GM23338 (cell line): ENCODE measurements around the gene IQGAP1.
"Not testable (repeated sequence)": the region's sequence is repeated elsewhere in the genome, so short reads cannot be mapped to it uniquely, and the experiment has no call there.

ENCODE experiments used
- CREB1 ChIP-seq: fragments of 250-450 bp; sonication (Bioruptor Pico); IDR thresholded peaks from 2 replicates; pipeline ENCODE4 v1.5.0; 2020; ENCODE audit warnings: low read depth, mild to moderate bottlenecking, moderate library complexity
- ETS1 ChIP-seq: IDR thresholded peaks from 2 replicates; pipeline ENCODE4 v1.6.1; 2016; ENCODE audit warnings: antibody characterized with exemption
- EZH2 ChIP-seq: fragments of 200-600 bp; sonication (generic); IDR thresholded peaks from one replicate; pipeline ENCODE4 v1.8.0; 2017; ENCODE audit warnings: antibody characterized with exemption, mild to moderate bottlenecking, low read depth; ENCODE audit not compliant: unreplicated experiment
- EZH2phosphoT487 ChIP-seq: fragments of 200-600 bp; sonication (generic); IDR thresholded peaks from one replicate; pipeline ENCODE4 v1.8.1; 2018; ENCODE audit warnings: antibody characterized with exemption; ENCODE audit not compliant: unreplicated experiment
- NANOG ChIP-seq: IDR thresholded peaks from 2 replicates; pipeline ENCODE4 v1.6.1; 2016; ENCODE audit warnings: antibody characterized with exemption, borderline replicate concordance
- POLR2AphosphoS5 ChIP-seq: IDR thresholded peaks from 2 replicates; pipeline ENCODE4 v1.6.1; 2016; ENCODE audit warnings: antibody characterized with exemption, low read depth
- TF ChIP-seq, protein P1 (sequence below), 2 experiments: fragments of 200-600 bp in 1 of 2; sonication (generic) in 1 of 2; conservative IDR thresholded peaks; 2 replicates each; pipeline versions ENCODE4 v1.5.1 to v1.6.1; 2016 to 2017; ENCODE audit warnings: antibody characterized with exemption in 2 of 2, low read depth in 2 of 2, mild to moderate bottlenecking in 2 of 2, moderate library complexity in 1 of 2
- TF ChIP-seq, protein P2 (sequence below): IDR thresholded peaks from one replicate; pipeline ENCODE4 v1.6.1; 2018; ENCODE audit warnings: antibody characterized with exemption; ENCODE audit not compliant: unreplicated experiment

DNA sequence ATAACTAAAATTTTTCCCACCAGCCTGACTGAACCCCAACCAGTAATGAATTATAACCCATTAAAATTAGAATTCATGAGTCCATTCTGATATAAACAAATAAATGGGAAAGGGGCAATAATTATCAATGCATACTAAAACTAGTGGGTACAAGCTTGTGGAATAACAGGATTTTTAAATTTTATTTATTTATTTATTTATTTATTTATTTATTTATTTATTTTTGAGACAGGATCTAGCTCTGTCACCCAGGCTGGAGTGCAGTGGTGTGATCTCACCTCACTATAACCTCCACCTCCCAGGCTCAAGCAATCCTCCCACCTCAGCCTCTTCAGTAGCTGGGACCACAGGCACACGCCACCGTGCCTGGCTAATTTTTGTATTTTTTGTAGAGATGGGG is 125.9 kb downstream of the IQGAP1 start:
- not testable (repeated sequence) for TF ChIP-seq EZH2, POLR2AphosphoS5, NANOG, EZH2phosphoT487, CREB1, ETS1
- TF ChIP-seq, protein P1, sequence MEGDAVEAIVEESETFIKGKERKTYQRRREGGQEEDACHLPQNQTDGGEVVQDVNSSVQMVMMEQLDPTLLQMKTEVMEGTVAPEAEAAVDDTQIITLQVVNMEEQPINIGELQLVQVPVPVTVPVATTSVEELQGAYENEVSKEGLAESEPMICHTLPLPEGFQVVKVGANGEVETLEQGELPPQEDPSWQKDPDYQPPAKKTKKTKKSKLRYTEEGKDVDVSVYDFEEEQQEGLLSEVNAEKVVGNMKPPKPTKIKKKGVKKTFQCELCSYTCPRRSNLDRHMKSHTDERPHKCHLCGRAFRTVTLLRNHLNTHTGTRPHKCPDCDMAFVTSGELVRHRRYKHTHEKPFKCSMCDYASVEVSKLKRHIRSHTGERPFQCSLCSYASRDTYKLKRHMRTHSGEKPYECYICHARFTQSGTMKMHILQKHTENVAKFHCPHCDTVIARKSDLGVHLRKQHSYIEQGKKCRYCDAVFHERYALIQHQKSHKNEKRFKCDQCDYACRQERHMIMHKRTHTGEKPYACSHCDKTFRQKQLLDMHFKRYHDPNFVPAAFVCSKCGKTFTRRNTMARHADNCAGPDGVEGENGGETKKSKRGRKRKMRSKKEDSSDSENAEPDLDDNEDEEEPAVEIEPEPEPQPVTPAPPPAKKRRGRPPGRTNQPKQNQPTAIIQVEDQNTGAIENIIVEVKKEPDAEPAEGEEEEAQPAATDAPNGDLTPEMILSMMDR (conservative IDR thresholded peaks at IDR 0.05; ENCODE audit: low read depth in 2 of 2) = not testable (repeated sequence)
- TF ChIP-seq, protein P2, sequence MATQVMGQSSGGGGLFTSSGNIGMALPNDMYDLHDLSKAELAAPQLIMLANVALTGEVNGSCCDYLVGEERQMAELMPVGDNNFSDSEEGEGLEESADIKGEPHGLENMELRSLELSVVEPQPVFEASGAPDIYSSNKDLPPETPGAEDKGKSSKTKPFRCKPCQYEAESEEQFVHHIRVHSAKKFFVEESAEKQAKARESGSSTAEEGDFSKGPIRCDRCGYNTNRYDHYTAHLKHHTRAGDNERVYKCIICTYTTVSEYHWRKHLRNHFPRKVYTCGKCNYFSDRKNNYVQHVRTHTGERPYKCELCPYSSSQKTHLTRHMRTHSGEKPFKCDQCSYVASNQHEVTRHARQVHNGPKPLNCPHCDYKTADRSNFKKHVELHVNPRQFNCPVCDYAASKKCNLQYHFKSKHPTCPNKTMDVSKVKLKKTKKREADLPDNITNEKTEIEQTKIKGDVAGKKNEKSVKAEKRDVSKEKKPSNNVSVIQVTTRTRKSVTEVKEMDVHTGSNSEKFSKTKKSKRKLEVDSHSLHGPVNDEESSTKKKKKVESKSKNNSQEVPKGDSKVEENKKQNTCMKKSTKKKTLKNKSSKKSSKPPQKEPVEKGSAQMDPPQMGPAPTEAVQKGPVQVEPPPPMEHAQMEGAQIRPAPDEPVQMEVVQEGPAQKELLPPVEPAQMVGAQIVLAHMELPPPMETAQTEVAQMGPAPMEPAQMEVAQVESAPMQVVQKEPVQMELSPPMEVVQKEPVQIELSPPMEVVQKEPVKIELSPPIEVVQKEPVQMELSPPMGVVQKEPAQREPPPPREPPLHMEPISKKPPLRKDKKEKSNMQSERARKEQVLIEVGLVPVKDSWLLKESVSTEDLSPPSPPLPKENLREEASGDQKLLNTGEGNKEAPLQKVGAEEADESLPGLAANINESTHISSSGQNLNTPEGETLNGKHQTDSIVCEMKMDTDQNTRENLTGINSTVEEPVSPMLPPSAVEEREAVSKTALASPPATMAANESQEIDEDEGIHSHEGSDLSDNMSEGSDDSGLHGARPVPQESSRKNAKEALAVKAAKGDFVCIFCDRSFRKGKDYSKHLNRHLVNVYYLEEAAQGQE = not testable (repeated sequence)
